Measurements from ENCODE around the gene CHMP4A.
"Not testable (repeated sequence)": the region's sequence is repeated elsewhere in the genome, so short reads cannot be mapped to it uniquely, and the experiment has no call there.

Gene CHMP4A

GRCh38 chr14:24222987-24223386 is 9.7 kb upstream of the CHMP4A start:
- DNase-seq = not testable (repeated sequence)

GRCh38 chr14:24219521-24219920 is 6.2 kb upstream of the CHMP4A start:
- no peak for DNase-seq

- no peak for DNase-seq
Observed at GRCh38 chr14:24219080-24219479, 5.8 kb upstream of the CHMP4A start.

- DNase-seq = not testable (repeated sequence)
Observed at GRCh38 chr14:24216876-24217275, 3.6 kb upstream of the CHMP4A start.

- no peak for DNase-seq
Observed at GRCh38 chr14:24216345-24216699, 3.0 kb upstream of the CHMP4A start.

DNA sequence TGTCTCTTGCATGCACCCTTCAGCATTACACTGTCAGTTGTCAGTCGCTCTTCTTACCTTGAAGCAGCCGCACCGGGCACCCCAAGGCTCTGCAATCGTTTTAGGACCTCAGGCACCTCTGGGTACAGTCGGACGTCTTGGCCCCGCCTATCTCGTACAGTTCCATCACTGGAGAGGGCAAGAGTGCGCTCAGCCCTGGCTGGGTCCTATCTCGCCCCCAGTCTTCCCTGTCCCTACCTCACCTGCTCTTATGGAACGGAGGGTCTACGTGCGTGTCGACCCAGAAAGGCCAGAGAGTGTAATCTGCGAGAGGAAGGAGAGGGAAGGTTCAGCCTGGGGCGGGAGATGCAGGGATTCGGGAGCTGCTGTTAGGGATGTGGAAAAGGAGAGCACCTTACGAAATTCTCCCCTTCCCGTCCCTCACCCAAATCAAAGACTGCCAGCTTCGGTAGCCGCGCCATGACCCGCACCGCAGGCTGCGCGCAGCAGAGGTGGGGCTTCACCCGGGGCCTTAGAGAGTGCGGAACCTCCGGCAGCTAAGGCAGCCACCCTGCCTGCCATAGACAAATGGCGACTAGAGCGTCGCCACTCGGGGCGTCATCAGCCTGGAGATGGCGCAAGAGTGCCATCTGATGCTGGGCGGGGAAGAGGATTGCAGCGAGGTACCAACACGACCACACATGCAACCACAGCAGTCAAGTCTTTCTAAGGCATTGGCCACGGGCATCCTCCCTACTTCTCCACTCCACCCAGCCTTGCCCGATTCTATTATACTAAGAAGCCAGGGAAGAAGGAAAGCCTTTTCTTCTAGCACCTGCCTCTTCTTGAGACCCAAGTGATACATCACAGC is 2.4 kb upstream of the CHMP4A start, which contains the start of gene MDP1:
Gene MDP1, minus strand, starts transcription at position 572 of the 850 bp plus-strand sequence. Its CDS starts 111 bp downstream, at position 461.
- DNase-seq = peak; percentile 92 to 94

- DNase-seq = no peak
Observed at GRCh38 chr14:24213866-24214662, 776 bp upstream of the CHMP4A start.

DNA sequence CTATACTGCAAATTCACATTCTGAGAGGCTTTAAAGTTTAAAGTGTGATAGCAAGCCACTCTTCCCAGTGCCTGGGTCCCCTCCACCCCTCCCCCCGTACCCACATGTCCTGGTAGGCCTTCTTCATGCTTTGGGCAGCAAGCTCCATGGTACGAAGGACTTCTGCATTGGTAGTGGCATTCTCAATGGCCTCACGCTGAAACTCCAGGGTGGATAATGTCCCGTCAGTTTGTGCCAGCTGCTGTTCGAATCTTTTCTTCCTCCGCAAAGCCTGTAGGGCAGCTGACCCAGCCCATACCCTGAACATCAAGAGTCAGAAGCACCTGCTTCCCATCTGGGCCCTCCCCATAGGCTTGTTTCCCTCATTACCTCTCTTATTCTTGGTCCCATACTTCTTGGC is 2.0 kb downstream of the CHMP4A start:
- DNase-seq = no peak

- no peak for DNase-seq
Observed at GRCh38 chr14:24207625-24208024, 5.7 kb downstream of the CHMP4A start.

GRCh38 chr14:24207104-24207551 is 6.2 kb downstream of the CHMP4A start:
- no peak for DNase-seq

- DNase-seq = no peak
Observed at GRCh38 chr14:24206260-24207103, 6.8 kb downstream of the CHMP4A start.

GRCh38 chr14:24204163-24205146 is 8.8 kb downstream of the CHMP4A start:
- DNase-seq = no peak

DNA sequence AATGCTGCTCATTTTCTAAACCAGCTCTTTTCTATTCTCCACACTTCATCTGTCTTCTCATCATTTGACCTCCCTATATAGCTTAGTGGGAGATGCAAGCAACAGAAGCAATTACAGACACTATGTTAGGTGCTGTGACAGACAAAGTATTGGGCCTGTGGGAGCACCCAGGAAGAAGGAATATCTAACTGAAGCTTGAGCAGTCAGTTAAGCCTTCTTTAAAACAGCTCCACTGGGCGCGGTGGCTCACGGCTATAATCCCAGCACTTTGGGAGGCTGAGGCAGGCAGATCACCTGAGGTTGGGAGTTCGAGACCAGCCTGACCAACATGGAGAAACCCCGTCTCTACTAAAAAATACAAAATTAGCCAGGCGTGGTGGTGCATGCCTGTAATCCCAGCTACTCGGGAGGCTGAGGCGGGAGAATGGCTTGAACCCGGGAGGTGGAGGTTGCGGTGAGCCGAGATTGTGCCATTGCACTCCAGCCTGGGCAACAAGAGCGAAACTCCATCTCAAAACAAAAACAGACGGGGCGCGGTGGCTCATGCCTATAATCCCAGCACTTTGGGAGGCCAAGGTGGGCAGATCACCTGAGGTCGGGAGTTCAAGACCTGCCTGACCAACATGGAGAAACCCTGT is 9.9 kb downstream of the CHMP4A start:
- DNase-seq = not testable (repeated sequence)

DNA sequence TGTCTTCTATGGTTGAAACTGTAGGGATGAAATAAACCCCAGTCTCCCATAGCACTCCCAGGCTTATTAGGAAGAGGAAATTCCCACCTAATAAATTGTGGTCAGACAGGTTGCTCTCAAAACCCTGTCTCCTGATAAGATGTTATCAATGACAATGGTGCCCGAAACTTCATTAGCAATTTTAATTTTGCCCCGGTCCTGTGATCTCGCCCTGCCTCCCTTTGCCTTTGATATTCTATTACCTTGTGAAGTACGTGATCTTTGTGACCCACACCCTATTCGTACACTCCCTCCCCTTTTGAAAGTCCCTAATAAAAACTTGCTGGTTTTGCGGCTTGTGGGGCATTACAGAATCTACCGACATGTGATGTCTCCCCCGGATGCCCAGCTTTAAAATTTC is 10.8 kb downstream of the CHMP4A start:
- DNase-seq = not testable (repeated sequence)

DNA sequence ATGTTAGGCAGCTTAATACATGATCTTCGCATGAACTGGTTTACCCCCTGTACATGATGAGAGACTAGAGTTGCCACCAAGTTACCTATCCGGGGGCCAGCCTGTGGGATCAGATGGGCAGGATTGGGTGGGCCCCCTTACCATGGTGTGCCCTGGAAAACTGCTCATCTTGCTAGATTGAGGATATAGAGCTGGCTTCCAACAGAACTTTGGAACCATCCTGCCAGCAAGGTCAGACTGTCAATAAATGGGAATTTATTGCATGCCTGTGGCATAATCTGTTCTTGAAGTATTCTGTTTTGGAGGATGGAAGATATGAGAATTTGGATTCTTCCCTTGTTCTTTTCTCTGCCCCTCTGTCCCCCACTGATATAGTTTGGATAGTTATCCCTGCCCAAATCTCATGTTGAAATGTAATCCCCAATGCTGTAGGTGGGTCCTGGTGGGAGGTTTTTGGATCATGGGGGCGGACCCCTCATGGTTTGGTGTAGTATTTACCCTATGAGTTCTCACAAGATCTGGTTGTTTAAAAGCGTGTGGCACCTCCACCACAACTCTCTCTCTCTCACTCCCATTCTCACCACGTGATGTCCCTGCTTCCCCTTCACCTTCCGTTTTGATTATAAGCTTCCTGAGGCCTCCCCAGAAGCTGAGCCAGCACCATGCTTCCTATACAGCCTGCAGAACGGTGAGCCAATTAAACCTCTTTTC is 14.3 kb downstream of the CHMP4A start:
- no peak for DNase-seq

DNA sequence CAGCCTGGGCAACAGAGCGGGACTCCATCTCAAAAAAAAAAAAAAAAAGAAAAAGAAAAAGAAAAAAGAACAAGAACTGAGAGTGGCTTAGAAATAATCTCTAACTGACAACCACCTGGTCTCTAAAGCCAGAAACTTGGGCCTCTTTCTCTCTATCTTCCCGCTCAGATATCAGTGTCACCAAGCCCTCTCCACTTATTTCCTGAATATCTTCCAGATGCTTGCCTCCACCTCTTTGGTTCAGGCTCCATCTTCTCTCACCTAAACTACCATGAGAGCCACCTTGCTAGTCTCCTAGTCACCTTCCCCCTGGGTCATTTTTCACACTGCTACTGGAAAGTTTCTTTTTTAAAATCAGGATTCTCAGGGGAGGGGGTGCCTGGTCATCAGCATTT is 16.2 kb downstream of the CHMP4A start:
- DNase-seq = no peak

- peak; percentile 13 to 44 for DNase-seq
Observed at GRCh38 chr14:24196071-24197055, 16.9 kb downstream of the CHMP4A start.

DNA sequence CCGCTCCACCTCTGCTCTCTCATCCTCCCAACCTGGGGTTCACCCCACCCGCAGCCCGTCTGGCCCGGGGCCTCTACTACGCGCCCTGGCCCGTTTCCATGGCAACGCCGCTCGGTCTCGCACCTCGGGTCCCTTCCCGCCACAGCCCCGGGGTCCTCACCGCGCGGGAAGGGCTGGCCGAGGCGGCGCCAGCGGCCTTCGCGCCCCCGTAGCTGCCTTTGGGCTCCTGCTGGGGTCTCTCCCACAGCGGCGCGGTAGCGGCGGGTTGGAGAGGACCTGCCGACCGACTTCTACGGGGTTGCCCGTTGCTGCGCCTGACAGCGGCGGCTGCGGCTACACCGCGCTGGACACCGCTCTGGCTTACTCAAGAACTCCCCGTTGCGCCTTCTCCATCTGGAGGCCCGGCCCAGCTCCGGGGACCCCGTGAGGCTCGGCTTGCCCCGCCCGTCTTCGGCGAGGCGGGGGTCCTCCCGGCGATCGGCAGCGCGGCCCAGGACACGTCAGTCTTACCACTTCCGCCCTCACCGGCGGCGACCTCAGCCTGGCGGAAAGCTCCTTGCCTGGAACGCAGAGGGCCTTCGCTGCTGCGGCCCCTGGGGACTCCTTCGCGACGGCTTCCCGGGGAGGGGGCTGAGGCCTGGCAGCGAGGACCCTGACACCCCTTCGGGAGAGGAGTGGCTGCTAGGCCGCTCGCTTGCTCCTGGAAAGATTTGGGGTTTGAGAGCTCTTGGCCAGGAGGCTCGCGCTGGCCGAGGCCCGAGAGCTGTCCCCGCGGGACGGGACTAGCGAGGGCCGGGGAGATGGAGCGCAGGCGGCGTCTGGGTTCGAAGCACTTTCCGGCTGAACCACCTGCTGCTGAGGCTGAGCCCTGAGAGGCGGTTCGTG is 17.9 kb downstream of the CHMP4A start, which contains the start of gene TM9SF1:
Gene TM9SF1, minus strand, starts transcription at position 256 of the 885 bp plus-strand sequence. CDS start 422 bp downstream, outside the sequence.
- DNase-seq = peak; percentile 74 to 88
